ENCODE data around the gene IGSF21.

The IGSF21 gene

GRCh38 chr1:18419845-18420184, 312.2 kb downstream of the IGSF21 start:
- Histone ChIP-seq H3K79me2 (ENCODE audit: insufficient read depth, low read depth) (no peaks in the 10 kb centered on the region), H3K36me3 (ENCODE audit: insufficient read depth) (no peaks in the 10 kb centered on the region), H3K4me2 (no peak overlapping the region), H2AFZ (ENCODE audit: low read depth) (no peak overlapping the region), H4K20me1 (ENCODE audit: insufficient read depth) (no peaks in the 10 kb centered on the region), H3K27ac (no peak overlapping the region), H3K9ac (no peak overlapping the region), H3K4me3 (IDR thresholded peaks at IDR 0.05; ENCODE audit: insufficient read depth, low read depth, low read length) (no peak overlapping the region), H3K27me3 (ENCODE audit: insufficient read depth, low read depth) (no peaks in the 10 kb centered on the region; the same call in 1 of the 2 replicates), H3K4me1 (ENCODE audit: low read depth, poor library complexity, severe bottlenecking) (no peaks in the 10 kb centered on the region)
- no peak for TF ChIP-seq CTCF (conservative IDR thresholded peaks at IDR 0.05; ENCODE audit: low read depth, low read length)

GRCh38 chr1:18422076-18422777, 314.6 kb downstream of the IGSF21 start:
- Histone ChIP-seq H3K79me2 (ENCODE audit: insufficient read depth, low read depth) (no peaks in the 10 kb centered on the region), H3K27ac (no peak overlapping the region), H4K20me1 (ENCODE audit: insufficient read depth) (no peaks in the 10 kb centered on the region), H3K27me3 (ENCODE audit: insufficient read depth, low read depth) (no peaks in the 10 kb centered on the region; the same call in 1 of the 2 replicates), H3K9ac (no peak overlapping the region), H3K4me1 (ENCODE audit: low read depth, poor library complexity, severe bottlenecking) (no peaks in the 10 kb centered on the region), H3K4me2 (no peak overlapping the region), H3K36me3 (ENCODE audit: insufficient read depth) (no peaks in the 10 kb centered on the region), H2AFZ (ENCODE audit: low read depth) (no peak overlapping the region), H3K4me3 (IDR thresholded peaks at IDR 0.05; ENCODE audit: insufficient read depth, low read depth, low read length) (no peak overlapping the region)
- no peak for TF ChIP-seq CTCF (conservative IDR thresholded peaks at IDR 0.05; ENCODE audit: low read depth, low read length)

- H3K4me2 ChIP-seq, result no peak overlapping the region
- no peaks in the 10 kb centered on the region; the same call in 1 of the 2 replicates for H3K27me3 ChIP-seq (ENCODE audit: insufficient read depth, low read depth)
- no peaks in the 10 kb centered on the region for H4K20me1 ChIP-seq (ENCODE audit: insufficient read depth)
- TF ChIP-seq CTCF (conservative IDR thresholded peaks at IDR 0.05; ENCODE audit: low read depth, low read length), result no peak
- H3K4me1 ChIP-seq (ENCODE audit: low read depth, poor library complexity, severe bottlenecking), result no peaks in the 10 kb centered on the region
- H3K27ac ChIP-seq, result no peak overlapping the region
- H3K36me3 ChIP-seq (ENCODE audit: insufficient read depth), result no peaks in the 10 kb centered on the region
- no peak overlapping the region for H2AFZ ChIP-seq (ENCODE audit: low read depth)
- H3K4me3 ChIP-seq (IDR thresholded peaks at IDR 0.05; ENCODE audit: insufficient read depth, low read depth, low read length), result no peak overlapping the region
- no peaks in the 10 kb centered on the region for H3K79me2 ChIP-seq (ENCODE audit: insufficient read depth, low read depth)
- H3K9ac ChIP-seq, result no peak overlapping the region
Measured at GRCh38 chr1:18422954-18423353, 315.4 kb downstream of the IGSF21 start.

GRCh38 chr1:18426580-18426979, 319.0 kb downstream of the IGSF21 start:
- no peaks in the 10 kb centered on the region for H3K79me2 ChIP-seq (ENCODE audit: insufficient read depth, low read depth)
- H3K4me1 ChIP-seq (ENCODE audit: low read depth, poor library complexity, severe bottlenecking), result no peaks in the 10 kb centered on the region
- no peaks in the 10 kb centered on the region; the same call in 1 of the 2 replicates for H3K27me3 ChIP-seq (ENCODE audit: insufficient read depth, low read depth)
- no peak overlapping the region for H3K9ac ChIP-seq
- no peak overlapping the region for H2AFZ ChIP-seq (ENCODE audit: low read depth)
- no peaks in the 10 kb centered on the region for H3K36me3 ChIP-seq (ENCODE audit: insufficient read depth)
- no peaks in the 10 kb centered on the region for H4K20me1 ChIP-seq (ENCODE audit: insufficient read depth)
- no peak overlapping the region for H3K4me3 ChIP-seq (IDR thresholded peaks at IDR 0.05; ENCODE audit: insufficient read depth, low read depth, low read length)
- TF ChIP-seq CTCF (conservative IDR thresholded peaks at IDR 0.05; ENCODE audit: low read depth, low read length), result no peak
- no peak overlapping the region for H3K27ac ChIP-seq
- H3K4me2 ChIP-seq, result no peak overlapping the region
